ENCODE measurements around the gene AHNAK2.

DNA sequence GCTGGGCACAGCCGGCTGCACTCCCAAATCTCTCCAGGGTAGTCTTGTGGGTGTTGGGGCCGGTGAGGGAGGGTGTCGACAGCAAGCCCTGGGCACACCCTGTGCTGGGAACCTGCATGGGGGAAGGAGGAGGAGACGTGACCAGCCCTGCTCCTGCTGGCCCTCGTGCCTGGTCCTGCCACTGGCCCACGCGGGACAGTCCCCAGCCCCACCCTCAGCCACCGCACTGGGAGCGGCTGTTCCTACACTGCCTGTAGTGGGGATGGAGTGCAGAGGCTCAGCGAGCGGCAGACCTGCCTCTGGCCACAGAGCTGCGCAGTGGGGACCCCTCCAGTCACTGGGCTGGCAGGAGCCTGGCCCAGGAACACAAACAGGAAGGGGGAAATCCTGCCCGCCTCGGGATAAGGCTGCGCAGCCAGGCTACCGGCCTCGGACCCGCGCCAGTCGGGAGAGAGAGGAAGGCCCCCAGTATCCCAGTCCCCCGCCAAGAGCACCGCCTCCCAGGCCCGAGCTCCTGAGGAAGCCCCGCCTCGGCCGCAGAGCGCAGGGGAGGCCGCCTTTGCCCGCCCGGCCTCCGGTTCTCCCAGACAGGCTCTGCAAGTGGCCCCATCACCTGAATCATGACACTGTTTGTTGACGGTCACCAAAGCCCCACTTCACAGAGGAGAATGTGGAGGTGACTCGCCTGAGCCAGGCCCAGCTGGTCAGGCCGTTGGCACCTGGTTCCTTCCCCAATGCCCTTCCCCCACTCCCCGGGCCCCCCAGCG is 10.6 kb downstream of the AHNAK2 start:
- no peak for TF ChIP-seq SIN3A (IDR thresholded peaks at IDR 0.05; ENCODE audit: low read depth)
- TF ChIP-seq, protein P1, sequence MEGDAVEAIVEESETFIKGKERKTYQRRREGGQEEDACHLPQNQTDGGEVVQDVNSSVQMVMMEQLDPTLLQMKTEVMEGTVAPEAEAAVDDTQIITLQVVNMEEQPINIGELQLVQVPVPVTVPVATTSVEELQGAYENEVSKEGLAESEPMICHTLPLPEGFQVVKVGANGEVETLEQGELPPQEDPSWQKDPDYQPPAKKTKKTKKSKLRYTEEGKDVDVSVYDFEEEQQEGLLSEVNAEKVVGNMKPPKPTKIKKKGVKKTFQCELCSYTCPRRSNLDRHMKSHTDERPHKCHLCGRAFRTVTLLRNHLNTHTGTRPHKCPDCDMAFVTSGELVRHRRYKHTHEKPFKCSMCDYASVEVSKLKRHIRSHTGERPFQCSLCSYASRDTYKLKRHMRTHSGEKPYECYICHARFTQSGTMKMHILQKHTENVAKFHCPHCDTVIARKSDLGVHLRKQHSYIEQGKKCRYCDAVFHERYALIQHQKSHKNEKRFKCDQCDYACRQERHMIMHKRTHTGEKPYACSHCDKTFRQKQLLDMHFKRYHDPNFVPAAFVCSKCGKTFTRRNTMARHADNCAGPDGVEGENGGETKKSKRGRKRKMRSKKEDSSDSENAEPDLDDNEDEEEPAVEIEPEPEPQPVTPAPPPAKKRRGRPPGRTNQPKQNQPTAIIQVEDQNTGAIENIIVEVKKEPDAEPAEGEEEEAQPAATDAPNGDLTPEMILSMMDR (IDR thresholded peaks at IDR 0.05 in 2 of 3, conservative IDR thresholded peaks at IDR 0.05 in 1 of 3; ENCODE audit: borderline replicate concordance in 1 of 3, insufficient read depth in 1 of 3, low read depth in 2 of 3, low read length in 2 of 3) = no peak

All from HCT116 (cell line).